GM18526 (cell line): ENCODE measurements around the gene MS4A15.

Source experiments
- POLR2A ChIP-seq: IDR thresholded peaks from 3 replicates; pipeline ENCODE4 v1.6.1; 2011; ENCODE audit not compliant: insufficient read length; ENCODE audit errors: extremely low read depth

MS4A15 gene

DNA sequence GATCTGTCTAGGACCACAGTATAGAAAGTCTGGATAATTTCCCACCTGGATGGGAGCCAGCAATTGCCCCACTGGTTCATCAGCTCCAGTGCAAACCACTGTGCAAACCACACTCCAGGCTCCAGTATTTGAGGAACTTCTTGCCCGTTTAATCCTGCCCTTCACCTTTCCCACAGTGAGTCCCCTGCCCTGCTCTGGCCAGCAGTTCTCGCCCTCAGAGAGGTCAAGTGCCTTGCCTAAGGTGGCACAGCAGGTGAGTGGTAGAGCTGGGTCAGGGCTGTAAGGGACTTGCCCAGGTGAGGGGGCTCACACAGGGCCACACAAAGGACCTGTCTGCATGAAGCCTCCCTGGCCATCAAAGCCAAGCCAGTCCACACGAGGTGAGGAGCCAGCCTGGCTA lies 52.6 kb downstream of the MS4A15 start:
- TF ChIP-seq POLR2A, result no peak

- no peak for TF ChIP-seq POLR2A
These were observed 53.0 kb downstream of the MS4A15 start for GRCh38 chr11:60809691-60810090.

GRCh38 chr11:60810151-60810550 lies 53.5 kb downstream of the MS4A15 start:
- TF ChIP-seq POLR2A, result no peak

DNA sequence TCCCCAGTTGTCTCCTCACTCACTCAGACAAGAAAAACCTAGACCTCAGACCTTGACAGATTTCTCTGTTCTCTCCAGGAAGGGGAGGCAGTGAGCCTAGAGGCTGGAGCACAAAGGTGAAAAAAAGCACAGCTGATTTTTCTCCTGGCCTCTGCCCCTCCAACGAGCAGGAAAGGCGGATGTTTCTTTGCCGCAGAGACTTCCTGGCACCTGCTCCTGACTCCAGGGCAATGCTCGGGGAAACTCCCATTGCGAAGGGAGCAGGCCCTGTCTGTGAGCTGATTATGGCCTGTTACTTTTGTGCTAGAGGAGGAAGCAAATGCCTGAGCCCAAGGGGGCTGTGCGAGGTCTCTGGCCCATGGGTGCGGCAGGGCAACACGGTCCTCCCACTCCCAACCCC lies 53.9 kb downstream of the MS4A15 start:
- TF ChIP-seq POLR2A, result no peak

- no peak for TF ChIP-seq POLR2A
These were observed 56.7 kb downstream of the MS4A15 start for GRCh38 chr11:60813324-60813723.

DNA sequence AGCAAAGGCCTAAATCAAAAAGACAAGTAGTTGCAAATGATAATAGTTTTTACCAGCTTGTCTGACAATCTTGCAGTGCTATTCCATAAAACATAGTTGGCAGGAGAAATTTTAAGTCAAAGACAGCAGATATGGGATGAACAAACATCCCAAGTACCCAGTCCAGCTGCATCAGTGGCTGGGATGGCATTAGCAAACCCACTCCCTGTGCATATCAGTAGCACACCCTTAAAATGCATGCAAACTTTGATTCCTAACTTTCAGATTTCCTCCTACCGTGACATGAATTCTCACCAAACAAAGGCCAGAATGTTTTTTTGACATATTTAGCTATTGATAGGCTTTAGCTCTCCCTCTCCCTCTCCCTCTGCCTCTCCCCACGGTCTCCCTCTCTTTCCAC lies 57.4 kb downstream of the MS4A15 start:
- TF ChIP-seq POLR2A, result no peak

- no peak for TF ChIP-seq POLR2A
These were observed 60.0 kb downstream of the MS4A15 start for GRCh38 chr11:60816590-60817157.

DNA sequence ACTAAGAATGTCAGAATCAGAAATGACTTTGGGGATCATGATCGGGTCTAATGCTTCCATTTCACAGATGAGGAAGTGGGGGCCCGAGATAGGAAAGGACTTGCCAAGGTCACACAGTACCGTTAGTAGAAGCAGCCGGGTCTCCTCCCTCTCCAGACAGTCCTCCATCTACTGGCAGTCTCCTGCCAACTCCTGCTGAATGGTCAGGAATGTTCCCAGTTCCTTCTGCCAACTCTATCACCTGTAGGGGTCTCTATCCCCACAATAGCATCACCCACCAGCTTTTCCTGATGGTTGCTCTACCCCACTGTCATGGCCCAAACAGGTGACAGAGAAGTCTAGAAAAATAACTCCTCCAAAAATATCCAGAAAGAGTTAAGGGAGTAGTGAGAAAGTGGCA lies 61.4 kb downstream of the MS4A15 start:
- TF ChIP-seq POLR2A, result no peak

GRCh38 chr11:60821827-60822599 lies 65.3 kb downstream of the MS4A15 start:
- no peak for TF ChIP-seq POLR2A

DNA sequence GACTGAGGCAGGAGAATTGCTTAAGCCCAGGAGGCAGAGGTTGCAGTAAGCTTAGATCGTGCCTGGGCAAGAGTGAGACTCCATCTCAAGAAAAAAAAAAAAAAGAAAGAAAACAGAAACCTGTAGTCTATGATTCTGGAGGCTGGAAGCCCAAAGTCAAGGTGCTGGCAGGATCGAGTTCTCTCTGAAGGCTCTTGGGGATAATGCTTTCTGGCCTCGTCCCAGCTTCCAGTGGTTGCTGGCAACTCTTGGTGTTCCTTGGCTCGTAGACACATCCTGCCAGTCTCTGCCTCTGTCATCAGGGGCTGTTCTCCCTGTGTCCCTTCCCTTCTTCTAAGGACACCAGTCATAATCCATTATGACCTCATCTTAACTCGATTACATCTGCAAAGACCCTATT lies 68.5 kb downstream of the MS4A15 start:
- no peak for TF ChIP-seq POLR2A

- no peak for TF ChIP-seq POLR2A
These were observed 69.1 kb downstream of the MS4A15 start for GRCh38 chr11:60825790-60826189.
